ENCODE results near the gene GATAD2B.

DNA sequence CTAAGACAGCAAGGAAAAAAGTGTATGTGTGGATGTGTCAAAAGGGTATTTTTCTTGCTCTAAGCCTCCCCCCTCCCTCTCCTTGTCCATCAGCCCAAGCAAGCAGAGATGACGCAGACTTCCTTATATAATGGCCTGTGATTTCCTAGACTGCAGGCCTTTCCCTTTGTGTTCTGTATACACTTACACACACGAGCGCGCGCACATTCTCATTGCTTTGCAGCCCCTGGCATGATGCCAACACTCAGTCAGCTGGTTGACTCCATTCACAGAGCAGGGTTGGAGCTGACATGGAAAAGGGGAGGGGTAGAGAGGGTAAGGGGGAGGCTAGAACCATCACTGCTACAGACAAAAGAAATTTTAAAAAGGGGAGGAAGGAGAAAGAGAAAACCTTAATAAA lies 41.8 kb downstream of the GATAD2B start:
- TF ChIP-seq, protein P1, sequence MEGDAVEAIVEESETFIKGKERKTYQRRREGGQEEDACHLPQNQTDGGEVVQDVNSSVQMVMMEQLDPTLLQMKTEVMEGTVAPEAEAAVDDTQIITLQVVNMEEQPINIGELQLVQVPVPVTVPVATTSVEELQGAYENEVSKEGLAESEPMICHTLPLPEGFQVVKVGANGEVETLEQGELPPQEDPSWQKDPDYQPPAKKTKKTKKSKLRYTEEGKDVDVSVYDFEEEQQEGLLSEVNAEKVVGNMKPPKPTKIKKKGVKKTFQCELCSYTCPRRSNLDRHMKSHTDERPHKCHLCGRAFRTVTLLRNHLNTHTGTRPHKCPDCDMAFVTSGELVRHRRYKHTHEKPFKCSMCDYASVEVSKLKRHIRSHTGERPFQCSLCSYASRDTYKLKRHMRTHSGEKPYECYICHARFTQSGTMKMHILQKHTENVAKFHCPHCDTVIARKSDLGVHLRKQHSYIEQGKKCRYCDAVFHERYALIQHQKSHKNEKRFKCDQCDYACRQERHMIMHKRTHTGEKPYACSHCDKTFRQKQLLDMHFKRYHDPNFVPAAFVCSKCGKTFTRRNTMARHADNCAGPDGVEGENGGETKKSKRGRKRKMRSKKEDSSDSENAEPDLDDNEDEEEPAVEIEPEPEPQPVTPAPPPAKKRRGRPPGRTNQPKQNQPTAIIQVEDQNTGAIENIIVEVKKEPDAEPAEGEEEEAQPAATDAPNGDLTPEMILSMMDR (conservative IDR thresholded peaks at IDR 0.05; ENCODE audit: low read length) = no peak
- TF ChIP-seq EZH2phosphoT487 (IDR thresholded peaks at IDR 0.05; ENCODE audit: borderline replicate concordance) = no peak

Measured in Loucy (cell line).